GM10248 (cell line): ENCODE data around the gene AKR7A2.
"Not testable (repeated sequence)": the region's sequence is repeated elsewhere in the genome, so short reads cannot be mapped to it uniquely, and the experiment has no call there.

Experiments used
- CTCF ChIA-PET: fragments of 300-600 bp; sonication (Branson Sonifier 250); formaldehyde crosslinking; extraction: SDS; loops from one replicate; lab custom pipeline; 2021; ENCODE audit warnings: antibody characterized with exemption; lab: Yijun Ruan, JAX
- POLR2A ChIA-PET: fragments of 350-650 bp; sonication (Branson Sonifier 250); formaldehyde crosslinking; extraction: SDS; loops from one replicate; lab custom pipeline; 2020; ENCODE audit warnings: antibody characterized with exemption; lab: Yijun Ruan, JAX
- DNase-seq: peaks from one replicate; pipeline ENCODE4 v3.0.0; 2012; ENCODE audit errors: extremely low spot score
- CTCF ChIP-seq: IDR thresholded peaks from 2 replicates; pipeline ENCODE4 v1.5.1; 2012; ENCODE audit warnings: mild to moderate bottlenecking, low read depth; ENCODE audit errors: extremely low read depth, missing control alignments, control extremely low read depth

The AKR7A2 gene

GRCh38 chr1:19268445-19268844 is 43.5 kb downstream of the AKR7A2 start:
- TF ChIP-seq CTCF = no peak
- no peak for DNase-seq
- ChIA-PET CTCF (interaction anchor here (0.9 kb wide), 1 partner anchor 383 kb away, joined by 3 read pairs; no protein-coding TSS in a partner anchor), POLR2A (no interaction called here)

GRCh38 chr1:19262744-19263143 is 49.2 kb downstream of the AKR7A2 start:
- DNase-seq = no peak
- no peak for TF ChIP-seq CTCF
- CTCF ChIA-PET = interaction anchor here (1.3 kb wide), 1 partner anchor 348 kb away, joined by 3 read pairs; no protein-coding TSS in a partner anchor
- POLR2A ChIA-PET = no interaction called here

- CTCF ChIA-PET = interaction anchor here (1.4 to 1.7 kb wide), 2 partner anchors 11 to 389 kb away, joined by 4 to 5 read pairs; partner anchors contain the start of genes EMC1 and MRTO4
- no peak for TF ChIP-seq CTCF
- POLR2A ChIA-PET = no interaction called here
- no peak for DNase-seq
Measured at GRCh38 chr1:19262047-19262446, 49.9 kb downstream of the AKR7A2 start.

- DNase-seq = no peak
- CTCF ChIA-PET = interaction anchor here (1.4 to 1.7 kb wide), 2 partner anchors 9 to 391 kb away, joined by 4 to 5 read pairs; partner anchors contain the start of genes EMC1 and MRTO4
- POLR2A ChIA-PET = no interaction called here
- no peak for TF ChIP-seq CTCF
Measured at GRCh38 chr1:19260211-19261138, 51.5 kb downstream of the AKR7A2 start.

- ChIA-PET CTCF (interaction anchor here (1.3 to 1.6 kb wide), 2 partner anchors 11 to 16 kb away, joined by 3 read pairs; no protein-coding TSS in a partner anchor), POLR2A (no interaction called here)
- TF ChIP-seq CTCF = no peak
- no peak for DNase-seq
Measured at GRCh38 chr1:19258353-19258752, 53.6 kb downstream of the AKR7A2 start.

GRCh38 chr1:19257178-19257914 is 54.6 kb downstream of the AKR7A2 start:
- ChIA-PET POLR2A (interaction anchor here (1.2 kb wide), 1 partner anchor 31 kb away, joined by 3 read pairs; the partner anchor contains the start of gene AKR7A3), CTCF (interaction anchor here (0.9 to 1.6 kb wide), 4 partner anchors 10 to 17 kb away, joined by 3 read pairs; no protein-coding TSS in a partner anchor)
- DNase-seq = peak; percentile 18
- TF ChIP-seq CTCF = no peak

- DNase-seq, POLR2A ChIA-PET: not testable (repeated sequence)
- CTCF ChIA-PET = interaction anchor here (0.9 to 1.4 kb wide), 3 partner anchors 9 to 406 kb away, joined by 3 read pairs; no protein-coding TSS in a partner anchor
Measured at GRCh38 chr1:19256301-19256700, 55.6 kb downstream of the AKR7A2 start.
